HepG2 (cell line): Measurements from ENCODE around the gene SNHG17. TPM values are rescaled to one million over a fixed set of nuclear protein-coding genes. Genes with fewer than 3 reads are reported as not detected.

Experiments
- AGO2 ChIP-seq: fragments of 200-400 bp; formaldehyde crosslinking; optimal IDR thresholded peaks from 2 replicates; pipeline ENCODE3; 2017; ENCODE audit warnings: mild to moderate bottlenecking, low read depth, low read length, moderate library complexity
- FOSL2 ChIP-seq: sonication (generic); formaldehyde crosslinking; IDR thresholded peaks from 2 replicates; pipeline ENCODE4 v1.4.0; 2020; ENCODE audit warnings: missing genetic modification reagents
- IKZF4 ChIP-seq: sonication (generic); formaldehyde crosslinking; IDR thresholded peaks from 2 replicates; pipeline ENCODE4 v1.5.1; 2020; ENCODE audit warnings: borderline replicate concordance, mild to moderate bottlenecking, low read depth, missing genetic modification reagents; ENCODE audit errors: not compliant biosample characterization
- MTA1 ChIP-seq: sonication (generic); formaldehyde crosslinking; IDR thresholded peaks from 2 replicates; pipeline ENCODE4 v1.4.0; 2020; ENCODE audit warnings: missing genetic modification reagents, mild to moderate bottlenecking, borderline replicate concordance
- MYC ChIP-seq: sonication (generic); formaldehyde crosslinking; IDR thresholded peaks from 2 replicates; pipeline ENCODE4 v1.9.0; 2021; ENCODE audit warnings: missing genetic modification reagents, borderline replicate concordance
- NRL ChIP-seq: sonication (generic); formaldehyde crosslinking; IDR thresholded peaks from 2 replicates; pipeline ENCODE4 v1.5.0; 2020; ENCODE audit warnings: missing genetic modification reagents, mild to moderate bottlenecking, moderate library complexity, borderline replicate concordance
- POLR2A ChIP-seq, 2 experiments: IDR thresholded peaks; 2 replicates each; pipeline ENCODE4 v1.6.1; 2011; ENCODE audit warnings: low read depth in 2 of 2, low read length in 2 of 2, mild to moderate bottlenecking in 1 of 2, moderate library complexity in 1 of 2; ENCODE audit not compliant: insufficient read depth in 1 of 2
- POLR2G ChIP-seq: fragments of 200-400 bp; formaldehyde crosslinking; IDR thresholded peaks from 2 replicates; pipeline ENCODE4 v1.6.1; 2018; ENCODE audit warnings: mild to moderate bottlenecking, low read depth, low read length, moderate library complexity
- RBM22 ChIP-seq: fragments of 200-400 bp; formaldehyde crosslinking; optimal IDR thresholded peaks from 2 replicates; pipeline ENCODE3; 2017; ENCODE audit warnings: mild to moderate bottlenecking, low read length, moderate library complexity
- TOPORS ChIP-seq: sonication (generic); formaldehyde crosslinking; IDR thresholded peaks from 2 replicates; pipeline ENCODE4 v1.8.0; 2023; ENCODE audit warnings: mild to moderate bottlenecking, missing genetic modification reagents
- ZBTB38 ChIP-seq: sonication (generic); formaldehyde crosslinking; IDR thresholded peaks from 2 replicates; pipeline ENCODE4 v1.5.1; 2020; ENCODE audit warnings: mild to moderate bottlenecking, missing genetic modification reagents
- ZMYM2 ChIP-seq: sonication (generic); formaldehyde crosslinking; IDR thresholded peaks from 2 replicates; pipeline ENCODE4 v1.8.0; 2022; ENCODE audit warnings: mild to moderate bottlenecking, missing genetic modification reagents
- ZNF501 ChIP-seq: sonication (generic); formaldehyde crosslinking; IDR thresholded peaks from 2 replicates; pipeline ENCODE4 v1.5.1; 2020; ENCODE audit warnings: mild to moderate bottlenecking, moderate library complexity, missing genetic modification reagents
- ZNF543 ChIP-seq: sonication (generic); formaldehyde crosslinking; IDR thresholded peaks from 2 replicates; pipeline ENCODE4 v1.4.0; 2020; ENCODE audit warnings: mild to moderate bottlenecking, missing genetic modification reagents
- ZNF605 ChIP-seq: sonication (generic); formaldehyde crosslinking; IDR thresholded peaks from 2 replicates; pipeline ENCODE4 v1.8.0; 2022; ENCODE audit warnings: mild to moderate bottlenecking, missing genetic modification reagents
- ZNF674 ChIP-seq: sonication (generic); formaldehyde crosslinking; IDR thresholded peaks from 2 replicates; pipeline ENCODE4 v1.5.0; 2020; ENCODE audit warnings: low read depth, mild to moderate bottlenecking, missing genetic modification reagents
- ZNF776 ChIP-seq: sonication (generic); formaldehyde crosslinking; IDR thresholded peaks from 2 replicates; pipeline ENCODE4 v1.4.0; 2020; ENCODE audit warnings: mild to moderate bottlenecking, missing genetic modification reagents
- polyA plus RNA-seq, 8 experiments: library from polyadenylated mRNA; depleted of rRNA in 3 of 8; stranded (reverse) in 7 of 8; unstranded in 1 of 8; fragments of >200 nt; fragmentation: Illumina TruSeq in 4 of 8; extraction: Trizol in 4 of 8; gene quantifications; 2 replicates each; pipeline versions ENCODE4 v1.2.1 to v1.2.3, GENCODE V29; 2011 to 2016; ENCODE audit warnings: low read depth in 4 of 8, missing spikeins in 1 of 8, mixed read lengths in 1 of 8; ENCODE audit not compliant: insufficient read depth in 1 of 8
- total RNA-seq, 5 experiments: library from RNA; depleted of rRNA; stranded (reverse); fragments of >200 nt; fragmentation: Illumina TruSeq; extraction: Trizol; gene quantifications; 2 replicates each; pipeline ENCODE4 v1.2.3, GENCODE V29; 2016; ENCODE audit warnings: low read depth in 1 of 5
- TF ChIP-seq, protein P1 (sequence below): sonication (generic); formaldehyde crosslinking; IDR thresholded peaks from 2 replicates; pipeline ENCODE4 v1.5.0; 2020; ENCODE audit warnings: missing genetic modification reagents, mild to moderate bottlenecking, borderline replicate concordance
- TF ChIP-seq, protein P2 (sequence below): IDR thresholded peaks from 2 replicates; pipeline ENCODE4 v1.6.1; 2016; ENCODE audit warnings: missing biosample characterization, missing genetic modification reagents, low read depth
- TF ChIP-seq, protein P3 (sequence below): sonication (generic); formaldehyde crosslinking; IDR thresholded peaks from 2 replicates; pipeline ENCODE4 v1.4.0; 2020; ENCODE audit warnings: missing genetic modification reagents; ENCODE audit errors: not compliant biosample characterization
- TF ChIP-seq, protein P4 (sequence below): sonication (generic); formaldehyde crosslinking; IDR thresholded peaks from 2 replicates; pipeline ENCODE4 v1.5.0; 2020; ENCODE audit warnings: mild to moderate bottlenecking, missing genetic modification reagents, borderline replicate concordance

SNHG17 gene
- total and polyA plus RNA-seq, 2 of the 13 experiments (the other 11 are each of a cell fraction or from before 2014, with no cell fraction given): 26.2 to 41.2 TPM

DNA sequence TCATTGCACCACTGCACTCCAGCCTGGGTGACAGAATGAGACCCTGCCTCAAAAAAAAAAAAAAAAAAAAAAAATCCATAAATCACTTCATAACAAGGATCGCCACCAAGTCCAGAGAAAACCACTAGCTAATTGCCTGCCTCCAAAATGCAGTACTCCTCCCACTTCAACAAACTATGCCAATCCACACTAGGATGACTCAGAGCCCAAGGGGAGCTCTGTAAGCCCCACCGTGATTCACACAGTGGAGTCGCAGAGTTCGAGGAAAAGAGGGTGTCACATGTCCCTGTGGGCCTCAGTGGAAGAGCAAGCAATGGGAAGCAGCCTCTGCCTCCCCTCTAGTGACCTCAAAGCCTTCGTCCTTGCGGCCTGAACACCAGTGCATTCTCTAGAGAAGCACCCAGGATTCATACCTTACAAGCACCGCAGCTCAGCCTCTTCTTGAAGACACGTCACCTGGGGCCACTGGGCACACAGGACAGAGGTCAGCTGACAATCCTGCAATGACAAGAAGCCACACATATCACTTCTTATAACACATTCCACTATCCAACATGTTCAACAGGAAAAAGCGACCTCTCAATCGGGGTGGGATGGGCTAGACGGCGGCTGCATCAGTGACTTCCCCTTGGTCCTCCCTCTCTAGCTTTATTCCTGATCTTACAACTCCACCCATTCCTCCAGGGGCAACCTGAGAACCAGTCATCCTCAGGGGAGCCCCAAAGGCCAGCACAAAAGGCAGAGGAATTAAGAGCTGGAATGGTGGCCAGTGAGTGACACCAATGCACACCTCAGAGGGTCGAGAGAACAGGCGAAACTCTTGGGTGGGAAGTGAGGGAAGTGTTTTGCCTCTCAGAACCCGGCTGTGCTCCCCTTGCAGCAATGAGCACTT is 8.9 kb downstream of the SNHG17 start (continued):
- TF ChIP-seq, protein P1, sequence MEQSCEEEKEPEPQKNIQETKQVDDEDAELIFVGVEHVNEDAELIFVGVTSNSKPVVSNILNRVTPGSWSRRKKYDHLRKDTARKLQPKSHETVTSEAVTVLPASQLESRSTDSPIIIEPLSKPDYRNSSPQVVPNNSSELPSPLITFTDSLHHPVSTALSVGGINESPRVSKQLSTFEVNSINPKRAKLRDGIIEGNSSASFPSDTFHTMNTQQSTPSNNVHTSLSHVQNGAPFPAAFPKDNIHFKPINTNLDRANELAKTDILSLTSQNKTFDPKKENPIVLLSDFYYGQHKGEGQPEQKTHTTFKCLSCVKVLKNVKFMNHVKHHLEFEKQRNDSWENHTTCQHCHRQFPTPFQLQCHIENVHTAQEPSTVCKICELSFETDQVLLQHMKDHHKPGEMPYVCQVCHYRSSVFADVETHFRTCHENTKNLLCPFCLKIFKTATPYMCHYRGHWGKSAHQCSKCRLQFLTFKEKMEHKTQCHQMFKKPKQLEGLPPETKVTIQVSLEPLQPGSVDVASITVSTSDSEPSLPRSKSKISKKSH (CRISPR knock-in tag): no peak
- no peak for TF ChIP-seq AGO2
- no peak for TF ChIP-seq ZNF501
- TF ChIP-seq ZNF605 (CRISPR knock-in tag): 0 out of 2 replicates have a peak, but pooled peaks have one; percentile 29
- TF ChIP-seq FOSL2: peak; percentile 42; the same call in 1 of the 2 replicates
- TF ChIP-seq ZMYM2: no peak
- TF ChIP-seq POLR2A (IDR thresholded peaks at IDR 0.05; ENCODE audit: insufficient read depth in 1 of 2, low read depth in 2 of 2, low read length in 2 of 2): peak; percentile 33 to 42; a peak in 2 of 4 replicates
- TF ChIP-seq ZNF674 (CRISPR knock-in tag): no peak
- no peak for TF ChIP-seq MTA1
- no peak for TF ChIP-seq ZNF776 (CRISPR knock-in tag)
- peak; percentile 27 for TF ChIP-seq POLR2G
- TF ChIP-seq ZNF543 (CRISPR knock-in tag): no peak
- TF ChIP-seq, protein P2, sequence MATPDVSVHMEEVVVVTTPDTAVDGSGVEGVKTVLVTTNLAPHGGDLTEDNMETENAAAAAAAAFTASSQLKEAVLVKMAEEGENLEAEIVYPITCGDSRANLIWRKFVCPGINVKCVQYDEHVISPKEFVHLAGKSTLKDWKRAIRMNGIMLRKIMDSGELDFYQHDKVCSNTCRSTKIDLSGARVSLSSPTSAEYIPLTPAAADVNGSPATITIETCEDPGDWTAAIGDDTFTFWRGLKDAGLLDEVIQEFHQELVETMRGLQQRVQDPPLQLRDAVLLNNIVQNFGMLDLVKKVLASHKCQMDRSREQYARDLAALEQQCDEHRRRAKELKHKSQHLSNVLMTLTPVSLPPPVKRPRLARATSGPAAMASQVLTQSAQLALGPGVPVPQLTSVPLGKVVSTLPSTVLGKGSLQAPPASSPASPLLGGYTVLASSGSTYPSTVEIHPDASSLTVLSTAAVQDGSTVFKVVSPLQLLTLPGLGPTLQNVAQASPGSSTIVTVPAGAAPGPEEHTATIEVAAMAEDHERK: no peak
- 0 out of 2 replicates have a peak, but pooled peaks have one; percentile 25 for TF ChIP-seq NRL
- peak; percentile 73 for TF ChIP-seq RBM22
- peak; percentile 19; the same call in 1 of the 2 replicates for TF ChIP-seq ZBTB38 (CRISPR knock-in tag)
- TF ChIP-seq TOPORS: no peak
- TF ChIP-seq, protein P3, sequence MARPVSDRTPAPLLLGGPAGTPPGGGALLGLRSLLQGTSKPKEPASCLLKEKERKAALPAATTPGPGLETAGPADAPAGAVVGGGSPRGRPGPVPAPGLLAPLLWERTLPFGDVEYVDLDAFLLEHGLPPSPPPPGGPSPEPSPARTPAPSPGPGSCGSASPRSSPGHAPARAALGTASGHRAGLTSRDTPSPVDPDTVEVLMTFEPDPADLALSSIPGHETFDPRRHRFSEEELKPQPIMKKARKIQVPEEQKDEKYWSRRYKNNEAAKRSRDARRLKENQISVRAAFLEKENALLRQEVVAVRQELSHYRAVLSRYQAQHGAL (CRISPR knock-in tag): no peak
- TF ChIP-seq MYC (CRISPR knock-in tag): 0 out of 2 replicates have a peak, but pooled peaks have one; percentile 22
- TF ChIP-seq, protein P4, sequence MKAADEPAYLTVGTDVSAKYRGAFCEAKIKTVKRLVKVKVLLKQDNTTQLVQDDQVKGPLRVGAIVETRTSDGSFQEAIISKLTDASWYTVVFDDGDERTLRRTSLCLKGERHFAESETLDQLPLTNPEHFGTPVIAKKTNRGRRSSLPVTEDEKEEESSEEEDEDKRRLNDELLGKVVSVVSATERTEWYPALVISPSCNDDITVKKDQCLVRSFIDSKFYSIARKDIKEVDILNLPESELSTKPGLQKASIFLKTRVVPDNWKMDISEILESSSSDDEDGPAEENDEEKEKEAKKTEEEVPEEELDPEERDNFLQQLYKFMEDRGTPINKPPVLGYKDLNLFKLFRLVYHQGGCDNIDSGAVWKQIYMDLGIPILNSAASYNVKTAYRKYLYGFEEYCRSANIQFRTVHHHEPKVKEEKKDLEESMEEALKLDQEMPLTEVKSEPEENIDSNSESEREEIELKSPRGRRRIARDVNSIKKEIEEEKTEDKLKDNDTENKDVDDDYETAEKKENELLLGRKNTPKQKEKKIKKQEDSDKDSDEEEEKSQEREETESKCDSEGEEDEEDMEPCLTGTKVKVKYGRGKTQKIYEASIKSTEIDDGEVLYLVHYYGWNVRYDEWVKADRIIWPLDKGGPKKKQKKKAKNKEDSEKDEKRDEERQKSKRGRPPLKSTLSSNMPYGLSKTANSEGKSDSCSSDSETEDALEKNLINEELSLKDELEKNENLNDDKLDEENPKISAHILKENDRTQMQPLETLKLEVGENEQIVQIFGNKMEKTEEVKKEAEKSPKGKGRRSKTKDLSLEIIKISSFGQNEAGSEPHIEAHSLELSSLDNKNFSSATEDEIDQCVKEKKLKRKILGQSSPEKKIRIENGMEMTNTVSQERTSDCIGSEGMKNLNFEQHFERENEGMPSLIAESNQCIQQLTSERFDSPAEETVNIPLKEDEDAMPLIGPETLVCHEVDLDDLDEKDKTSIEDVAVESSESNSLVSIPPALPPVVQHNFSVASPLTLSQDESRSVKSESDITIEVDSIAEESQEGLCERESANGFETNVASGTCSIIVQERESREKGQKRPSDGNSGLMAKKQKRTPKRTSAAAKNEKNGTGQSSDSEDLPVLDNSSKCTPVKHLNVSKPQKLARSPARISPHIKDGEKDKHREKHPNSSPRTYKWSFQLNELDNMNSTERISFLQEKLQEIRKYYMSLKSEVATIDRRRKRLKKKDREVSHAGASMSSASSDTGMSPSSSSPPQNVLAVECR (CRISPR knock-in tag): peak; percentile 19; the same call in 1 of the 2 replicates
- TF ChIP-seq IKZF4 (CRISPR knock-in tag): no peak
